ELF-1 (cell line): ENCODE results near the gene PRSS57.

ENCODE experiments used
- DNase-seq: peaks from one replicate; pipeline ENCODE4 v3.0.0-alpha.2; 2016; ENCODE audit warnings: low read depth, low spot score

PRSS57 gene

DNA sequence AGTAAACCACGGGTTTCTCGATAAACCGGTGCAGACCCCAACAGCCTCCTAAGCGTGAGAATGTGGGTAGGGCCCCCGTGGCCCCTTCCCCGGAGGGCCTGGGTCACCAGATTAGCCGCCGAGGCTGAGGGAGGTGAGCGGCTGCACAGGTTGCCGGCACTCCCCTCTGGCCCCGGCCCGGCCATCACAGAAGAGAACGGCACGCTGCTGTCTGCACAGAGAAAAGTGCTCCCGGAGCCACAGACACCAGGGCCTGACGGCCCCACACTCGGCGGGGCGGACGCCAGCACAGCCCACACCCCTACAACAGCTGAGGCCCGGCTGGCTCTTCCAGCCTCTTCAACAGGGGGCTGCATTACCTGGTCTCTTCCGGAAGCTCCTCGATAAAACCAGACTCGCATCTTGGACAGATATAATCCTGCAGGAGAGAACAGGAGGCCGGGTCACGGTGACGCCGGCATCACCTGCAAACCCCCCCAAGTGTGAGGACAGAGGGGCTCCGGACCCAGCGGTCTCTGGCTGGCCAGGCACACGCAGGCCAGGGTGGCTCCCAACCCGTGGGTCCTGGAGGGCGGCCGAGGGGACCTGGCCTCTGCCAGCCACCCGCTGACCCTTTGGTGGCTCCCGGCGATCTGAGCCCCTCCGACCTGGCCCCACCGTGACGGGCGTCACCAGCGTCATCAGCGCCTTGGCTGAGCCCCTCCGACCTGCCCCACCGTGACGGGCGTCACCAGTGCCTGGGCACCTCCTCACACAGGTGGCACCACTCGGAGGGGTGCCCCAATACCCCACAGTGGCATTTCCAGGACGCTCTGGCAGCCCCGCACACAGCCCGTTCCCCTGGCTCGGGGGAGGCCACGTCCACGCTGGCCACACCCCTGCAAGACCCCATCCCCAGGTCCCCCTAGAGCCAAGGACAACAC is 42.5 kb downstream of the PRSS57 start:
- DNase-seq = no peak

- no peak for DNase-seq
Observed at GRCh38 chr19:651991-652390, 43.3 kb downstream of the PRSS57 start.

DNA sequence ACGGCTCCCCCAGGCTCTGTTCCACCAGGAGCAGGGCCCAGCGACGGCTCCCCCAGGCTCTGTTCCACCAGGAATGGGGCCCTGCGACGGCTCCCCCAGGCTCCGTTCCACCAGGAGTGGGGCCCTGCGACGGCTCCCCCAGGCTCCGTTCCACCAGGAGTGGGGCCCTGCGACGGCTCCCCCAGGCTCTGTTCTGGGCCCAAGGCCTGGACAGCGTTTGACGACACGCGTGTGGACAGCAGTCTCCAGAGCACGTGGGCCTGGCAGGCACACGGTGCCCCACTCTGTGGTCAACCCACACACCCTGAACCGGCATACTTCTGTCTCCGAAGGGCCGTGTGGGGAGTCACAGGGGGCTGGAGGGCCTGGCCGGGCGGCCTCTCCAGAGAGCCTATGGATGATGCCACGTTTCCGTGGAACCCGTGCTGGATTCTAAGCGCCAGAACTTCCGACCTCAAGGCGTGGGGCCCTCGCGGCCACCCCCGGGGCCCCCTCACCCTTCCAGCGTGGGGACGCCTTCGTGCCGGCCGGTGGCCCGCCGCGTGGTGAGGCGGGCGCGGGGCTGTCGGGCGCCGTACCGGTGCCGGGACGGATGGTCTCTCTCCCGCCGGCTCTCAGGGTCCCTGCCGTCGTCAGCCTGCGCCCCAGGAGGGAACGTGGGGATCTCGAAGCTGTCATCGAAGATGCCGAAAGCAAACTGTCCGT is 44.0 kb downstream of the PRSS57 start:
- DNase-seq = no peak

DNA sequence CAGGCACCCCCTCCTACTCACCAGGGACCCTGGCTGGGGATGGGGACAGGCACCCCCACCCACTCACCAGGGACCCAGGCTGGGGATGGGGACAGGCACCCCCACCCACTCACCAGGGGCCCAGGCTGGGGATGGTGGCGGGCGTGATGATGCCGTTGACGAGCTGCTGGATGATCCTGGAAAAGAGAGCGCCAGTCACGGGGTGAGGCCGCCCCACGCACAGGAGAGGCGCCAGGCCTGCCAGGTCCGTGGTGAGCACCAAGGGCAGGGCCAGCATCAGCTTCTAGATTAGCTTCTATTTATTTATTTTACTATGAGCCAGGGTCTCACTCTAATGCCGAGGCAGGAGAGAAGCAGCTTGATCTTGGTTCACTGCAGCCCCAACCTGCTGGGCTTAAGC is 45.1 kb downstream of the PRSS57 start:
- no peak for DNase-seq

DNA sequence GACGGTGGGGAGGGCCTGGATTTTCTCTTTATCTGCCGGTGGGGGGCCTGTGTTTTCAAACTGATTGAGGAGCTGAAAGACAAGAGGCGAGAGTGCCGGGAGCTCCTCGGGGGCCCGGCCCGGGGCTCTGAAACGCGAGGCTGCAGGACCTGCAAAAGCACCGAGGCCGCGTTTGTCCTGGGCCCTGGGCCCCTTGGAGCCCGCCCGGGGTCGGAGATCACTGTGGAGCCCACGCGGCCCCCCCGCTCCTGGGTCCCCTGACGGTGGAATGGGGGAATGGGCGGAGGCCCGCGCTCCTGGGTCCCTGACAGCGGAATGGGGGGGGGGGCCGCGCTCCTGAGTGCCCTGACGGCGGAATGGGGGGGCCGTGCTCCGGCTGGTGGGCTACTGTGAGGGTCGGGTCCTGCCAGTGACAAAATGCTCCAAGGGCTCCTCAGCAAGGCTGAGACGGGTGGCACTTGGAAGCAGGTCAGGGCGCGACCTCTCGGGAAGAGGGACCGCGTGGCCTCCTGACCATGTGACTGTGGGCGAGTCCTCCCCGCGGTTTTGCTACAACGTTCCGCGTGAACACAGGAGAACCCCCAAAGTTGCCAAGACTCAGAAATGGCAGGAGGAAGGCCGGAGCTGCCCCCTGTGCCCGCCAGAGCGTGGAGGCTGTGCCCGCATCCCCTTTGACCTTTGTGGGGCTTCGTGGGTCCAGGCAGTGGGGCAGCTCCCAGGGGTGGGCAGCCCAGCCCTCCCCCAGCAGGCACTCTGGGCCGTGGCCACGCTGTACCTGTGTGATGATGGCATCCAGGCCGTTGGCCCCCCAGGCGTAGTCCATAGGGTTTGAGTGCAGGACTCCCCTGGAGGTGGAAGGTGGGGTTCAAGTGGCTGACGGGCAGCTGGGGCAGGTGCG is 46.1 kb downstream of the PRSS57 start:
- DNase-seq = no peak

DNA sequence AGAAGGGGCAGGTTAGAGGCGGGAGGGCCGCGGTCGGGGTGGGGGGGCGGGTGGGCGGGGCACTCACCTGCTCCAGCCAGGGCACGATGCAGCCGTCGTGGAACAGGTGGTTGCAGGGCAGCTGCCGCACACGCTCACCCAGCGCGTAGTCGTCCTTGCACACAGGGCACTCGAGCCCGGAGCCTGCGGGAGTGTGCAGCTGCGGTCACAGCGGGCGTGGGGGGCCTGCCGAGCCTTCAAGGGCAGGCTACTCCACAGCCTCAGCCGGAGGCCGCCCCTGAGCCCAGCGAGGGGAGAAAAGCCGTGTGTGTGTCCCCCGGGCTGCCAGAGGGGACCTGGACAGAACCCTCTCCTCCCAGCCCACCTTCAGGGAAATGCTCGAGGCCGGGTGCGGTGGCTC is 46.9 kb downstream of the PRSS57 start:
- no peak for DNase-seq

- DNase-seq = no peak
Observed at GRCh38 chr19:647566-648284, 47.5 kb downstream of the PRSS57 start.

GRCh38 chr19:646779-647565 is 48.3 kb downstream of the PRSS57 start:
- DNase-seq = no peak

DNA sequence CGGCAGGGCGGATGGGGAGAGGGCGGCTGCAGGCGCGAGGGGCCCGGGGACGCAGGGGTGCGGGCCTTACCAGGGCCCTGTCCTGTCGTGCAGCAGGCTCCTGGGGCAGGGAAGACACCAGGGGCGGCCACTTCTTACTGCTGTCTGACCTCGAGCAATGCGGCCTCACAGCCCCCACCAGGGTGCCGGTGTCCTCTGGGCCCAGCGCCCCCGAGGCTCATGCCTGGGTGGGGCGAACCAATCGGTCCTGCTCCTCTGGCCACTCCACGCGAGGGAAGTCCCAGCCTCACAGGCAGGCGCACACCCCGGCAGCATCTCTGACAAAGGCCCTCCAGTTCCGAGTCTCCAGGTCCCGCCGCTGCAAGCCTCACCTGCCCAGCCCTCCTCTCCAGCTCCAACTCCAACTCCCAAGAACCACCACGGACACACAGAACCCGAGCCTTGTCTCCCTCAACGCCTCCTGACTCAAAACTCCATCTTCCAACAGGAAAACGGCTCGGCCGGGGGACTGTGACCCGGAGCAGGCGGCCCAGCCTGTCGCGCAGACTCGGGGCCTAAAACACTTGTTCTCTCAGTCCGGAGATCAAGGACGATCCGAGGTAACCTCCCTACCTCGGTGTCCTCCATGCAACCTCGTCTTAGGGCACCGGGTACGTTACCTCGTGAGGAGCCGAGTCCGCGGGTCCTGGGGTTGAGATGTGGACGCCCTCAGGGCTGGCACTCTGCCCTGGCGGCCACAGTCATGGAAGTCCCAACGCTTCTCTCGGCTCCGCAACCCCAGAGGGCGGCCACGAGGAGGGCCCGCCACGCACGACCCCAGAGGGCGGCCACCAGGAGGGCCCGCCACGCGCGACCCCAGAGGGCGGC is 49.1 kb downstream of the PRSS57 start:
- DNase-seq = no peak

- no peak for DNase-seq
Observed at GRCh38 chr19:644789-645188, 50.5 kb downstream of the PRSS57 start.

DNA sequence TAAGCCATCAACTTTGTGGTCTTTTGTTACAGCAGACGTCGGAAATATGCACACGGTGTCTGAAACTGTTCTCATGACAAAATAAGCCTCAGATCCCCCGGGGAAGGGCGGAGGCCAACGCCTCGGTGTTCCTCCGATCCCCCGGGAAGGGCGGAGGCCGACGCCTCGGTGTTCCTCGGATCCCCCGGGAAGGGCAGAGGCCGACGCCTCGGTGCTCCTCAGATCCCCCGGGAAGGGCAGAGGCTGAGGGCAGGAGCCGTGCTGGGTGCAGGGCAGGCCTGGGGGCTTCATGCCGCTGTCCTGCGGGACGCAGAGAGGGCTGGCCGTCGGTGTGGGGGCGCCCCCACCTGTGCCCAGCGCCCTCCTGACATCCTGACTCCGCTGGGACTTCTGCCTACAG is 50.9 kb downstream of the PRSS57 start:
- no peak for DNase-seq

GRCh38 chr19:643736-644135 is 51.5 kb downstream of the PRSS57 start:
- no peak for DNase-seq

- DNase-seq = no peak
Observed at GRCh38 chr19:642767-643727, 52.2 kb downstream of the PRSS57 start.

DNA sequence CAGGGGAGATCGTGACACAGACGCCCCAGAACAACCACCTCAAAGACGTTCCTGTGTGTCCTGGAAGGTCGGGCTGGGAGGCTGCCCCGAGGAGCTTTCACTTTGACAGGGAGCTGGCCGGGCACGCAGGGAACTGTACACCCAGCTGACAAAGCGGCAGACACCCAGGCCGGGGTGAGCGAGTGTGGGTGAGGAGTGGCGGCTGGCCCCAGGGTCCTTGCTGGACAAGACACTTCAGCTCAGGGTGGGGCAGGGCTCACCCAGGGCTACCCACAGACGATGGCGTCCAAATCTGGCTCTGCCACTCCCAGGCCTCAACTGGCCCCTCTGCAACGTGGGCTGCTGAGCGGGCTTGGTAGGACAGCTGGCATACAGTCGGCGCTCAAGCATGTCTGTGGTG is 53.5 kb downstream of the PRSS57 start:
- no peak for DNase-seq

DNA sequence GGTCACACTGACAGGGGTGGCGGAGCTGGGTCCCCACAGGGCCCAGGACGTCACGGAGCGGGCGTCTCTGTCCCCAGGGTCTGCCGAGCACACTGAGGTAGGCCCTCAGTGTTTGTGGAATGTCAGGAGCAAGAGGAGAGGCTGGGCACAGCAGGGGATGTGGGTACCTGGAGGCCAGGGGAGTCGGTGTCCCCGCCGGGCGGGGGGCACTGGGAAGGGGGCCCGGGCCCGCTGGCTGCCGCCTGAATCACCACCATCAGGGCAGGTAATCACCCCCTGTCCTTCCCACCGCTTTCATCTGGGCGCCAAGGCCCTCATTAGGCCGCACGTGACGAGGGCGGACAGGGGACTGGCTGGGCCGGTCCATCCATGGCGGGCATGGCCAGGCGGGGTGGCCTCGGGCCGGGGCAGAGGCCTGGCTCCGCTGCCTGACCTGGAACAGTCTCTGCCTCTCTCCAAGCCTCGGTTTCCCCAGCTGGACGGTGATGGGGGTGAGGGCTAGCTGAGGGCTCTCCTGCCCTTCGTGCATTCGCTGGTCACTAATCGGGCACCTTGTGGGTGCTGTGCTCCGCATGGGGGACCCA is 54.6 kb downstream of the PRSS57 start:
- no peak for DNase-seq

- DNase-seq = no peak
Observed at GRCh38 chr19:640161-640558, 55.1 kb downstream of the PRSS57 start.

- DNase-seq = peak; percentile 63
Observed at GRCh38 chr19:639253-640160, 55.7 kb downstream of the PRSS57 start, which contains the start of gene FGF22. Gene FGF22 (plus strand): TSS chr19:639879. CDS start chr19:639926, 47 bp downstream.
